OCI-LY1 (cell line): Measurements from ENCODE around the gene ZNF341.
A peak's percentile ranks its signal among the peaks of the same experiment; 100 is the strongest.
"Not testable (repeated sequence)": the region's sequence is repeated elsewhere in the genome, so short reads cannot be mapped to it uniquely, and the experiment has no call there.

ENCODE experiments used
- H2AFZ ChIP-seq: fragments of 200-600 bp; sonication (generic), shearing (Covaris generic); 2 replicates; pipeline ENCODE4 v1.6.0; 2014; ENCODE audit warnings: antibody characterized with exemption, mild to moderate bottlenecking, low read length
- H3F3A ChIP-seq: fragments of 200-600 bp; sonication (generic), shearing (Covaris generic); 2 replicates; pipeline ENCODE4 v1.6.0; 2014; ENCODE audit warnings: mild to moderate bottlenecking, antibody characterized with exemption, low read length, moderate library complexity; ENCODE audit not compliant: insufficient read depth
- H3K27ac ChIP-seq: fragments of 200-600 bp; sonication (generic); 2 replicates; pipeline ENCODE4 v1.5.1; 2014; ENCODE audit warnings: low read length, mixed run types, mild to moderate bottlenecking, low read depth; ENCODE audit not compliant: poor library complexity, severe bottlenecking
- H3K27me3 ChIP-seq: fragments of 200-600 bp; sonication (generic); 2 replicates; pipeline ENCODE4 v1.6.0; 2014; ENCODE audit warnings: antibody characterized with exemption, mild to moderate bottlenecking, low read length, moderate library complexity; ENCODE audit not compliant: insufficient read depth
- H3K36me3 ChIP-seq: fragments of 200-600 bp; sonication (generic); 2 replicates; pipeline ENCODE4 v1.6.1; 2014; ENCODE audit warnings: mild to moderate bottlenecking, antibody characterized with exemption, low read length, moderate library complexity, mixed read lengths; ENCODE audit not compliant: insufficient read depth
- H3K4me1 ChIP-seq: fragments of 200-600 bp; sonication (generic); 2 replicates; pipeline ENCODE4 v1.5.1; 2014; ENCODE audit warnings: mild to moderate bottlenecking, low read length, moderate library complexity; ENCODE audit not compliant: insufficient read depth, severe bottlenecking
- H3K4me2 ChIP-seq: fragments of 200-600 bp; sonication (generic), shearing (Covaris generic); 2 replicates; pipeline ENCODE4 v1.6.1; 2014; ENCODE audit warnings: low read length
- H3K4me3 ChIP-seq: fragments of 200-600 bp; sonication (generic); 2 replicates; pipeline ENCODE4 v1.5.1; 2014; ENCODE audit warnings: low read length, low read depth, mild to moderate bottlenecking, mixed read lengths; ENCODE audit not compliant: poor library complexity, severe bottlenecking
- H3K79me2 ChIP-seq: fragments of 200-600 bp; shearing (Covaris generic); 2 replicates; pipeline ENCODE4 v1.6.1; 2016; ENCODE audit warnings: mixed run types, low read length, mixed read lengths; ENCODE audit not compliant: insufficient read depth
- H3K9ac ChIP-seq: fragments of 200-600 bp; sonication (generic), shearing (Covaris generic); 2 replicates; pipeline ENCODE4 v1.6.1; 2014; ENCODE audit warnings: mild to moderate bottlenecking, low read length, mixed read lengths
- H3K9me2 ChIP-seq: fragments of 200-600 bp; sonication (generic), shearing (Covaris generic); 2 replicates; pipeline ENCODE4 v1.6.1; 2014; ENCODE audit warnings: low read depth, mild to moderate bottlenecking, low read length, mixed read lengths
- H3K9me3 ChIP-seq: fragments of 200-600 bp; shearing (Covaris generic); 2 replicates; pipeline ENCODE4 v1.6.1; 2014; ENCODE audit warnings: low read length, mixed read lengths
- H4K20me1 ChIP-seq: fragments of 200-600 bp; sonication (generic), shearing (Covaris generic); 2 replicates; pipeline ENCODE4 v1.6.0; 2016; ENCODE audit warnings: mild to moderate bottlenecking, low read length; ENCODE audit not compliant: insufficient read depth
- EZH2 ChIP-seq: fragments of 200-600 bp; sonication (generic), shearing (Covaris generic); IDR thresholded peaks from 2 replicates; pipeline ENCODE4 v1.8.0; 2017; ENCODE audit warnings: borderline replicate concordance, mixed run types, mild to moderate bottlenecking, antibody characterized with exemption, low read length, moderate library complexity, mixed read lengths
- TF ChIP-seq, protein P1 (sequence below): fragments of 200-600 bp; sonication (generic), shearing (Covaris generic); IDR thresholded peaks from 2 replicates; pipeline ENCODE4 v1.5.1; 2017; ENCODE audit warnings: mild to moderate bottlenecking, antibody characterized with exemption, low read length, moderate library complexity, mixed read lengths

ZNF341 gene

DNA sequence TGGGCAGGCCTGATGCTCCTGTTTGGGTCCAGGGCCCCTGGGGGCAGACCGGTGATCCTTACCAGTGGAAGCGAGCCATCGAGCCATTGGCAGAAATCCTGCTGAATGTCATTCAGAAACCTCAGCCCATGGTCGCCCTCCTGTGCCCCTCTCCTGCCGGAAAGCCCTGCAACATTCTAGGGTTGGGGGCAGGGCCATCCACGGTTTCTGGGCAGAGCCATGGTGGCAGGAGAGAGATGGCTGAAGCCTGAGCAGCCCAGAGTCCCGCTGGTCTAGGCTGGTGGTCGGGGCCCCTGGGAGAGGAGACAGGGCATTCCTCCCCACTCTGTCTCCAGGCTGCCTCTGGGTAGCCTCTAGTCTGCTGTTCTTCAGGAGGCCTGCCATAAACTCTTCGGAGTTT is 59.7 kb downstream of the ZNF341 start:
- Histone ChIP-seq H3K36me3 (no peaks in the 10 kb centered on the region), H4K20me1 (no peaks in the 10 kb centered on the region), H3K4me2 (no peak overlapping the region), H3K9me3 (no peaks in the 10 kb centered on the region), H3K27ac (no peak overlapping the region), H3K27me3 (no peaks in the 10 kb centered on the region), H3K9ac (no peak overlapping the region), H3K4me3 (no peak overlapping the region), H2AFZ (no peak overlapping the region), H3K9me2 (no peaks in the 10 kb centered on the region), H3K4me1 (no peaks in the 10 kb centered on the region), H3F3A (no peaks in the 10 kb centered on the region), H3K79me2 (no peaks in the 10 kb centered on the region)
- TF ChIP-seq EZH2, result no peak
- TF ChIP-seq, protein P1, sequence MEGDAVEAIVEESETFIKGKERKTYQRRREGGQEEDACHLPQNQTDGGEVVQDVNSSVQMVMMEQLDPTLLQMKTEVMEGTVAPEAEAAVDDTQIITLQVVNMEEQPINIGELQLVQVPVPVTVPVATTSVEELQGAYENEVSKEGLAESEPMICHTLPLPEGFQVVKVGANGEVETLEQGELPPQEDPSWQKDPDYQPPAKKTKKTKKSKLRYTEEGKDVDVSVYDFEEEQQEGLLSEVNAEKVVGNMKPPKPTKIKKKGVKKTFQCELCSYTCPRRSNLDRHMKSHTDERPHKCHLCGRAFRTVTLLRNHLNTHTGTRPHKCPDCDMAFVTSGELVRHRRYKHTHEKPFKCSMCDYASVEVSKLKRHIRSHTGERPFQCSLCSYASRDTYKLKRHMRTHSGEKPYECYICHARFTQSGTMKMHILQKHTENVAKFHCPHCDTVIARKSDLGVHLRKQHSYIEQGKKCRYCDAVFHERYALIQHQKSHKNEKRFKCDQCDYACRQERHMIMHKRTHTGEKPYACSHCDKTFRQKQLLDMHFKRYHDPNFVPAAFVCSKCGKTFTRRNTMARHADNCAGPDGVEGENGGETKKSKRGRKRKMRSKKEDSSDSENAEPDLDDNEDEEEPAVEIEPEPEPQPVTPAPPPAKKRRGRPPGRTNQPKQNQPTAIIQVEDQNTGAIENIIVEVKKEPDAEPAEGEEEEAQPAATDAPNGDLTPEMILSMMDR, result no peak

DNA sequence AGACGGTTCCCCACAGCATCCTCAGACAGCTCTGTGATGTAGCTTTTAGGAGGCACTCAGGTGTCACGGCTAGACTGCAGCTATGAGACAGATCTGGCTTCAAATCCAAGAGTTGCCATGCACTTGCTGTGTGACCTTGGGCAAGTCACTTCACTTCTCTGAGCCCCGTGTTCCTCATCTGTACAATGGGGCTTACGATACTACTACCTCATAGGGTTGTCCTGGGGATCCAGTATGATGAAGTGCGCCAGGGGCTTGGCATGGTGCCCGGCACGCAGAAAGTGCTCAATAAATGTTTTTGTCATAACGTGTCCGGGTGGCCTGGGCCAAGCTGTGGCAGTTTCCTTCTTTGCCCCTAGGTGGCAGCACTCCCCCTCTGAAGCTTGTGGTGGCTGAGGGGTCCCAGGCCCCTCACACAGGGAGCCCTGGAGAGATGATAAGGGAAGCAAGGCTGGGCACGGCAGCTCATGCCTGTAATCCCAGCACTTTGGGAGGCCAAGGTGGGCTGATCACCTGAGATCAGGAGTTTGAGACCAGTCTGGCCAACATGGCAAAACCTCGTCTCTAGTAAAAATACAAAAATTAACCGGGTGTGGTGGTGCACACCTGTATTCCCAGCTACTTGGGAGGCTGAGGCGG is 60.3 kb downstream of the ZNF341 start:
- Histone ChIP-seq H4K20me1 (no peaks in the 10 kb centered on the region), H3K27me3 (no peaks in the 10 kb centered on the region), H3K4me3 (no peak overlapping the region), H3K36me3 (no peaks in the 10 kb centered on the region), H3K79me2 (no peaks in the 10 kb centered on the region), H2AFZ (no peak overlapping the region), H3F3A (no peaks in the 10 kb centered on the region), H3K4me1 (no peaks in the 10 kb centered on the region), H3K27ac (no peak overlapping the region), H3K4me2 (no peak overlapping the region), H3K9ac (no peak overlapping the region), H3K9me3 (no peaks in the 10 kb centered on the region), H3K9me2 (no peaks in the 10 kb centered on the region)
- TF ChIP-seq EZH2, result no peak
- TF ChIP-seq, protein P1, result peak; percentile 84

DNA sequence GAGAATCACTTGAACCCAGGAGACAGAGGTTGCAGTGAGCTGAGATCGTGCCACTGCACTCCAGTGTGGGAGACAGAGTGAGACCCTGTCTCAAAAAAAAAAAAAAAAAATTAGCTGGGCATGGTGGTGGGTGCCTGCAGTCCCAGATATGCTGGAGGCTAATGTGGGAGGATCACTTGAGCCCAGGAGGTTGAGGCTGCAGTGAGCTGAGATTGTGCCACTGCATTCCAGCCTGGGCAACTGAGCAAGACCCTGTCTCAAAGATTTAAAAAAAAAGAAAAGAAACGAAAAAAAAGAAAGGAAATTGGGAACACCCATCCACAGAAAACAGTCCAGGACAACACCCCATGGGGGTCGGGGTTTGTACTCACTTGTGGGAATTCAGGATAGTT is 60.8 kb downstream of the ZNF341 start:
- not testable (repeated sequence) for H3K36me3 ChIP-seq, H3K79me2 ChIP-seq, H4K20me1 ChIP-seq, H3K4me1 ChIP-seq, H3F3A ChIP-seq, H3K4me2 ChIP-seq, H3K9me3 ChIP-seq, H3K9ac ChIP-seq, H3K9me2 ChIP-seq, H3K27ac ChIP-seq, H3K27me3 ChIP-seq, H3K4me3 ChIP-seq, H2AFZ ChIP-seq
